Measurements from ENCODE around the gene GPR132. TPM values are rescaled to one million over a fixed set of nuclear protein-coding genes. Genes with fewer than 3 reads are reported as not detected.

GPR132 gene
- total and polyA plus RNA-seq, 2 of the 8 experiments (the other 6 are each of a cell fraction or from before 2014, with no cell fraction given): 0.11 TPM; not detected in 1

GRCh38 chr14:105092171-105093037 is 27.2 kb upstream of the GPR132 start:
- H3K79me1 ChIP-seq (ENCODE audit: low read depth, low read length): no peaks in the 10 kb centered on the region
- H3K23me2 ChIP-seq (ENCODE audit: low read depth, low read length): peaks cover 8% of the 10 kb centered on the region; the same call in 1 of the 2 replicates
- H2BK15ac ChIP-seq (ENCODE audit: low read length): peak overlapping the region; percentile 72; the same call in 1 of the 2 replicates
- no peak overlapping the region; the same call in none of the 2 replicates for H3K18ac ChIP-seq (ENCODE audit: extremely low read depth, low read length)
- peak overlapping the region; percentile 40 to 79 for H3K4me2 ChIP-seq (ENCODE audit: insufficient read depth in 1 of 2, low read depth in 2 of 2, low read length in 2 of 2)
- no peaks in the 10 kb centered on the region for H3K36me3 ChIP-seq (ENCODE audit: control insufficient read depth in 2 of 4, insufficient read depth in 4 of 4, low read length in 3 of 4)
- no peak overlapping the region for H4K5ac ChIP-seq (ENCODE audit: insufficient read length, low read depth, low read length)
- H3K27ac ChIP-seq (ENCODE audit: low read depth, low read length): no peak overlapping the region
- peaks cover 0 to 25% (median 14%) of the 10 kb centered on the region in 4 experiments; a peak in 6 of 7 replicates for H3K4me1 ChIP-seq (replicated peaks in 1 of 4; ENCODE audit: control insufficient read depth in 3 of 4, insufficient read depth in 4 of 4, low read length in 3 of 4)
- FAIRE-seq (no peak), DNase-seq (ENCODE audit: low read depth in 1 of 2, low spot score in 2 of 2) (peak in 1 of 2 experiments; percentile 63)
- H2AK5ac ChIP-seq (ENCODE audit: low read depth, low read length): peak overlapping the region; percentile 53; the same call in 1 of the 2 replicates
- H2BK20ac ChIP-seq (ENCODE audit: low read length): 0 out of 2 replicates have a peak overlapping the region, but pooled peaks have one; percentile 55
- no peak overlapping the region for H3K56ac ChIP-seq (replicated peaks; ENCODE audit: insufficient read length, low read depth, low read length)
- H3K9ac ChIP-seq (replicated peaks in 1 of 4; ENCODE audit: extremely low read depth in 1 of 4, low read depth in 3 of 4, low read length in 3 of 4): no peak overlapping the region
- H3K23ac ChIP-seq (ENCODE audit: insufficient read length): no peak overlapping the region
- peak overlapping the region; percentile 60; the same call in 1 of the 2 replicates for H2BK12ac ChIP-seq (ENCODE audit: low read depth, low read length)
- peaks cover 5 to 9% of the 10 kb centered on the region in 2 experiments for H4K20me1 ChIP-seq (replicated peaks in 1 of 2; ENCODE audit: control insufficient read depth in 1 of 2, insufficient read depth in 2 of 2, low read length in 2 of 2)
- ChIA-PET CTCF (ENCODE audit: partially characterized antibody) (interaction anchor here (0.7 to 3.1 kb wide), 11 partner anchors 11 to 276 kb away, joined by 3 to 16 read pairs (median 4); no protein-coding TSS in a partner anchor), POLR2A (ENCODE audit: partially characterized antibody) (no interaction called here)
- H3K14ac ChIP-seq (ENCODE audit: insufficient read length): no peak overlapping the region
- H2BK120ac ChIP-seq (replicated peaks; ENCODE audit: low read depth, low read length): no peak overlapping the region
- no peaks in the 10 kb centered on the region for H3K79me2 ChIP-seq (ENCODE audit: control insufficient read depth in 1 of 2, insufficient read depth in 2 of 2, low read length in 2 of 2)
- peak overlapping the region; percentile 84 for H4K91ac ChIP-seq (replicated peaks; ENCODE audit: insufficient read length, low read length)
- no peak overlapping the region for H2BK5ac ChIP-seq (ENCODE audit: low read depth, low read length)
- H4K8ac ChIP-seq (ENCODE audit: extremely low read depth, insufficient read depth, low read length): peak overlapping the region; percentile 73; the same call in 1 of the 2 replicates
- peak overlapping the region; percentile 53 for H3K4ac ChIP-seq (replicated peaks; ENCODE audit: insufficient read length, low read depth, low read length)
- H3K27me3 ChIP-seq (replicated peaks in 1 of 4; ENCODE audit: control insufficient read depth in 3 of 4, extremely low read depth in 1 of 4, insufficient read depth in 3 of 4, low read length in 3 of 4): peaks cover 12 to 49% (median 36%) of the 10 kb centered on the region in 4 experiments
- H3K4me3 ChIP-seq (ENCODE audit: extremely low read depth in 1 of 4, insufficient read depth in 2 of 4, low read depth in 3 of 4, low read length in 4 of 4): peak overlapping the region; percentile 22 to 75 (median 36); a peak in 6 of 8 replicates
- 67% methylated on average over 16 of the region's 25 CpGs; no CpG with 5 or more reads in 1 of the 2 experiments for WGBS, 2 experiments (ENCODE audit: extremely low coverage in 1 of 2, insufficient coverage in 1 of 2, insufficient read length in 1 of 2, insufficient replicate concordance in 2 of 2, low coverage in 1 of 2, low lambda C conversion rate in 2 of 2, missing lambda C conversion rate in 1 of 2)
- H2AFZ ChIP-seq (ENCODE audit: low read length): no peak overlapping the region
- no peaks in the 10 kb centered on the region; a peak in 1 of 4 replicates for H3K9me3 ChIP-seq (ENCODE audit: insufficient read depth in 2 of 2, low read depth in 1 of 2, low read length in 1 of 2)
- TF ChIP-seq HDAC2 (IDR thresholded peaks at IDR 0.05; ENCODE audit: borderline replicate concordance in 1 of 2, low read depth in 2 of 2, low read length in 2 of 2) (no peak), TAF1 (IDR thresholded peaks at IDR 0.05; ENCODE audit: low read depth, low read length) (no peak), TCF12 (IDR thresholded peaks at IDR 0.05; ENCODE audit: low read depth, low read length) (no peak), CEBPB (IDR thresholded peaks at IDR 0.05; ENCODE audit: low read depth, low read length) (no peak), RAD21 (IDR thresholded peaks at IDR 0.05 in 1 of 2, conservative IDR thresholded peaks at IDR 0.05 in 1 of 2; ENCODE audit: low read depth in 2 of 2, low read length in 2 of 2) (no peak), CREB1 (IDR thresholded peaks at IDR 0.05) (no peak), SUZ12 (IDR thresholded peaks at IDR 0.05; ENCODE audit: low read length) (no peak)
- TF ChIP-seq, protein P1, sequence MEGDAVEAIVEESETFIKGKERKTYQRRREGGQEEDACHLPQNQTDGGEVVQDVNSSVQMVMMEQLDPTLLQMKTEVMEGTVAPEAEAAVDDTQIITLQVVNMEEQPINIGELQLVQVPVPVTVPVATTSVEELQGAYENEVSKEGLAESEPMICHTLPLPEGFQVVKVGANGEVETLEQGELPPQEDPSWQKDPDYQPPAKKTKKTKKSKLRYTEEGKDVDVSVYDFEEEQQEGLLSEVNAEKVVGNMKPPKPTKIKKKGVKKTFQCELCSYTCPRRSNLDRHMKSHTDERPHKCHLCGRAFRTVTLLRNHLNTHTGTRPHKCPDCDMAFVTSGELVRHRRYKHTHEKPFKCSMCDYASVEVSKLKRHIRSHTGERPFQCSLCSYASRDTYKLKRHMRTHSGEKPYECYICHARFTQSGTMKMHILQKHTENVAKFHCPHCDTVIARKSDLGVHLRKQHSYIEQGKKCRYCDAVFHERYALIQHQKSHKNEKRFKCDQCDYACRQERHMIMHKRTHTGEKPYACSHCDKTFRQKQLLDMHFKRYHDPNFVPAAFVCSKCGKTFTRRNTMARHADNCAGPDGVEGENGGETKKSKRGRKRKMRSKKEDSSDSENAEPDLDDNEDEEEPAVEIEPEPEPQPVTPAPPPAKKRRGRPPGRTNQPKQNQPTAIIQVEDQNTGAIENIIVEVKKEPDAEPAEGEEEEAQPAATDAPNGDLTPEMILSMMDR (IDR thresholded peaks at IDR 0.05; ENCODE audit: control extremely low read depth in 1 of 3, insufficient read depth in 1 of 3, low read depth in 1 of 3, low read length in 3 of 3): no peak

All from H1 (cell line).